Measurements from ENCODE around the gene TNFSF15.

The TNFSF15 gene

GRCh38 chr9:114805670-114806525, at the start of gene TNFSF15:
TNFSF15 (minus strand) TSS chr9:114806039; CDS start chr9:114806012, 27 bp downstream.
- no peak for DNase-seq (ENCODE audit: low read depth)

GRCh38 chr9:114855488-114855887, 49.6 kb upstream of the TNFSF15 start:
- no peak for DNase-seq (ENCODE audit: low read depth)

- DNase-seq (ENCODE audit: low read depth) = no peak
Observed at GRCh38 chr9:114854736-114855355, 49.0 kb upstream of the TNFSF15 start.

GRCh38 chr9:114853071-114853855, 47.4 kb upstream of the TNFSF15 start:
- DNase-seq (ENCODE audit: low read depth) = no peak

DNA sequence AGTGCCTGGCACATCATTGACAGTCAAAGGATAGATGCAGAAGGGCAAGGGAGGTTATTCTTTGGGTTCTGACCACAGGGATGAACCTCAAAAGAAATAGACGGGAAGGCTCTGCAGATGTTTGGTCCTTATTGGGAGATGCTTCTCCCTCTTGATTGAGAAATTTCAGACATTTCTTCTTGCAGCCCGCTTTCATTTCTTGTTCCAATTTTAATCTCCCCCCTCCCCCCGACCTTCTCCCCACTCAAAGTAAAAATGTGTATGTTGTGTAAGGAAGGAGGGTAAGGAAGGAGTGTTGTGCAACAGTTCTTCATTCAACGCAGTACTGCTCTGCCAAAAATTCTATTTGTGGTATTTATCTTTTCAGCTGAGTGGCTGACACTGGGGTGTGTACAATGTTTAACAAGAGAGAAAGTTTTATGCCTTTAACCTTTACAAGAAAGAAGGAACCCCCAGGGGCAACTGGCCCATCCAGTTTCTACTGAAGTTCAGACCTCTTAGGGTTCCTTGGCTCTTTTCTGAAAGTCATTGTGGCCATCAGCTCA, 46.3 kb upstream of the TNFSF15 start:
- peak; percentile 91 for DNase-seq (ENCODE audit: low read depth)

DNA sequence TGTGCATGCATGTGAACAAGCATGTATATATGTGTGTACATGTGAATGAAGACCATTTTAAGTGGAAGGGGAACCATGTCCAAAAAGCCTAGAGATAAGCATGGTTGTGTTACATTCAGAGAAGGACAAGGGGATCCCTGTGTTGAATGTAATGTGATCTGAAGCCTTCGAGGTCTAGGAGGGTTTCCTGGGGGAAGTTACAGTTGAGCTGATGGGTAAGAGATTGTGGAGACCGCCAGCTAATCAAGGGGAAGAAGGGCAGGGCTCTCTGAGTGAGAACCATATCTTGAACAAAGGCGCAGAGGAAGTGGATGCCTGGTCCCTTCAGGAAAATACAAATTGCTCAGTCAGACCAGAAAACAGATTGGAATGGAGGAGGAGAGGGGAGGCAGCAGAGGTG, 45.5 kb upstream of the TNFSF15 start:
- DNase-seq (ENCODE audit: low read depth) = no peak

DNA sequence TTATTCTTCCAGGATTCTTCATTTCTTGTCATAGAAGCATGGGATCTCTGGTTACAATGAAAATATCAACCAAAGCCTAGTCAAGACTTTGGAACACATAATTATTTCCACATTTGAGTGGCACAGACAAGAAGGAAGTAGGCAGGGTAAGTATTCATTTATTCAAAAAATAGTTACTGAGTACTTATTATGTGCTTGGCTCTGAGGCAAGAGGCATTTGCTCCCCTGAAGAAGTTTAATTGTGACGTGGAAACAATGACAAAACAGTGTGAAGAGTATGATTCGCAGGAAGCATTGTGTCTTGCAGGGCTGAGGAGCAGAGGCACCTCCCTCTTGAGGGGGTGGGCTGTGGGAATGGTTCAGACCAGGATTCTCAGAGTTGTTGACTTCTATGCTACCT, 45.0 kb upstream of the TNFSF15 start:
- DNase-seq (ENCODE audit: low read depth) = peak; percentile 58

DNA sequence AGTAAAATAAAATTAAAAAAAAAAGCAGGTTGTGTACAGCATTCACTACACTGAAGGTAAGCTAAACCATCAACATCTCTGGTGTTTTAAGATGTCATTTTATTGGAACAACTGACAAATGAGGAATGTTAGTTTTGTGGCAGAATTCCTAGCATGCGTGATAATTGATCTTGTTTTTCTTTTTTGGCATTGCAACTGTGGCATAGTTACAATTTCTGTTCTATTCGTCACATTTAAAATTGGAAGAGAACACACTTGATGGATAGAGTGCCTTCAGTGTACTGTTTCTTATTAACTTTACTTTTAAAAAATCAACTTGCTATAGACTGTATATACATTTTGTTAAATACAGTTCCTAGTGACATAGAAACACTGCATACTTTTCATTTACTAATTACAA, 43.6 kb upstream of the TNFSF15 start:
- DNase-seq (ENCODE audit: low read depth) = no peak

- no peak for DNase-seq (ENCODE audit: low read depth)
Observed at GRCh38 chr9:114847492-114848417, 41.9 kb upstream of the TNFSF15 start.

GRCh38 chr9:114845373-114845772, 39.5 kb upstream of the TNFSF15 start:
- no peak for DNase-seq (ENCODE audit: low read depth)

DNA sequence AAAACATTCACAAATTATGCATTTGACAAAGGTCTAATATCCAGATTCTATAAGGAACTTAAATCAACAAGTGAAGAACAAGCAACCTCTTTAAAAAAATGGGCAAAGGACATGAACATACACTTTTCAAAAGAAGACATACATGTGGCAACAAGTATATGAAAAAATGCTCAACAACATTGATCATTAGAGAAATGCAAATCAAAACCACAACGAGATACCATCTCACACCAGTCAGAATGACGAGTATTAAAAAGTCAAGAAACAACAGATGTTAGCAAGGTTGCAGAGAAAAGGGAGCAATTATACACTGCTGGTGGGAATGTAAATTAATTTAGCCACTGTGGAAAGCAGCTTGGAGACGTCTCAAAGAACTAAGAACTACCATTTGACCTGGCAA, 38.9 kb upstream of the TNFSF15 start:
- no peak for DNase-seq (ENCODE audit: low read depth)

DNA sequence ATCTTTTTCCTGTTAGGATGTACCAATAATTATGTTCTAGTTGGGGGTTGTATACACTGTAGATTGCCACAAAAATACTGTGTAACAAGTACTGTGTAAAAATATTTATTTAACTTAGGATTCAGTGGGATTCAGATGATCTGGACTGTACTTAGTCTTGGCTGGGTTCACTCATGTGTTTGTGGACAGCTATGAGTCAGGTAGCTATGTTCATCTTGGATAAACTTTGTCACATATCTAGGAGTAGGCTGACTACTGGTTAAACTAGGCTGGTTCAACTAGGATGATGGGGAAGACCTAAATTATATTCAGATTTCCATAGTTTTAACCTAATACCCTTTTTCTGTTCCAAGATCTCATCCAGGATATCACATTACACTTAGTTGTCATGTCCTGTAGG, 32.1 kb upstream of the TNFSF15 start:
- no peak for DNase-seq (ENCODE audit: low read depth)

GRCh38 chr9:114836769-114837168, 30.9 kb upstream of the TNFSF15 start:
- DNase-seq (ENCODE audit: low read depth) = no peak

- DNase-seq (ENCODE audit: low read depth) = no peak
Observed at GRCh38 chr9:114834386-114834785, 28.5 kb upstream of the TNFSF15 start.

- no peak for DNase-seq (ENCODE audit: low read depth)
Observed at GRCh38 chr9:114830546-114830945, 24.7 kb upstream of the TNFSF15 start.

DNA sequence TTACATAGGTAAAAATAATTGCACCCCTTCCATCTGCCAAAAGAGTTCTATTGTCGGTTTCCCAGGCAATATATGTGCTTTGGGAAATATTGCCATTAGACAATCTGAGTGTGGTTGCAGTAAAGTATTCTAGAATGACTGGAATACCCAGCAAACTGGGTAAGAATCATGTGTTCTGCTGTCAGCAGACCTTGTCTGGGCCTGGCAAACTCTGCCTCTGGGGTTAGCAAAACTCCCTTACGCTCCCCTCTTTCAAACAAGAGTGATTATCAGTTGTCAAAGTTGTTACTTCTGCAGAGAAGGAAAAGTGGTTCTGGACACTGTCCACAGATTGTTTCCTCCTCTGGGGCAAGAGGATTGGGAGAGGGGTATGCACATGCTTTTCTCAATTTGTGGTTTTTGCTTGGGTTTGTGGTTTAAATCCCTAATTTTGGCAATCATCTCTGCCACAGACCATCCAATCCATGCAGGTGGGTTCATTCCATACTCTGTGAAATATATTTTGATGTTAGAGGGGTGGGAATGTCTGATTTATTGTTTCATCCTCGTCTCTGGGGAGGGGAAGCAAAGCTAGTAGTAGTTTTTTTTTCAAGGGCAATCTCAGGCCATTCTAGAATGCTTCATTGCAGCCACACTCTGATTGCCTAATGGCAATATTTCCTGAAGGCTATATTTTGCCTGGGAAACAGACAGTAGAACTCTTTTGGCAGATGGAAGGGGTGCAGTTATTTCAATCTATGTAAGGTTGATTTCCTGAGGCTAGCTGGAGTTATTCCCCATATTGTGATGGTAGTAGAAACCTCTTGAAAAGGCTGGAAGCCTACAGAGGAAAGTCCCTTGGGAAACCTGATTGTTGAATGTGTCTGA, 24.0 kb upstream of the TNFSF15 start:
- no peak for DNase-seq (ENCODE audit: low read depth)

DNA sequence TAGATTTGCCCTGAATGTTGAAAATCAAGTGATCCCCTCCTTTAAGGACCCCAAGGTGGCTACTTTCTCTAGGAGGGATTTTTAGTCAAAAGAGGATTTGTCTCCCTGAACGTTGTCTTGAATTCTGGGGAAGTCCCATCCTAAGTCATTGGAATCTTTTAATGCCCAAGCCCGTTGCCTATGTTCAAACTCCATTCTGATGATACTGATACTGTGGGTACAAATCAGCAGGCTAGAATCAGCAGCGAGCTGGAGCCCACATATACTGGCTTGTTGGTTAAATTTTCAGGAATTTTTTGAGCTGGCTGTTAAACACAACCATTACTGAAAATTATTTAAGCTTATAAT, 22.4 kb upstream of the TNFSF15 start:
- no peak for DNase-seq (ENCODE audit: low read depth)

DNA sequence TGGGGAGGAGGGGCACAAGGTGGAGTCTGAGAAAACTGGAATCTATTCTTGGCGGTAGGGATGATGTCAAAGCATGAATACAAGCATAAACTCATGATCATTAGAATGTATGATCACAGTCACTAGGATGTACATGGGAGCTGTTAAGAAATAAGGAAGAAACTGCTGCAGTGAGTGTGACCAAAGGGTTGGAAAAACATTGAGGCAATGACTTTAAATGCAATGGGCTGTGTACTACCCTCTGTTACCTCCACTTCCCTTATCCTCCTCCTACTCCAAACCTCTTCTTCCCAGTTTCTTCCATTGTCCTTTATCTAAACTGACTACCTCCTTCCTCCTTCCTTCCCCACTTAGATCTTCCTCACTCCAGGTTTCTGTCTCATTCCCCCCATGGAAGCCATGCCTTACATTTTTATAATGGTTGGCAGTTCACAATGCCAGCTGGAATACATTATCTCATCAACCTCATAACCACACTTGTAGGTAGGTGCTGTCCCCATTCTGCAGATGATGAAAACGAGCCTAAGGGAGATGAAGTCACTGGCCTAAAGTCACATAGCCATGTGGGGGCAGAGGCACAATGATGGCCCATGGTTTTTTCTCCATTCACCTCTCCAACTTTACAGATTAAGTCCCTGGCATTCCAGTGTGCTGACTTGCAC, 21.9 kb upstream of the TNFSF15 start:
- DNase-seq (ENCODE audit: low read depth) = no peak

GRCh38 chr9:114826431-114826830, 20.6 kb upstream of the TNFSF15 start:
- DNase-seq (ENCODE audit: low read depth) = no peak

Measured in fibroblast of the conjunctiva (primary cell).